ENCODE results near the gene EEF1AKMT3. TPM values are rescaled to one million over a fixed set of nuclear protein-coding genes. Genes with fewer than 3 reads are reported as not detected.

EEF1AKMT3 gene
- total RNA-seq, 1 experiment from 2014 or later: 5.0 TPM

- ChIA-PET RAD21 (ENCODE audit: low non-redundant PET in 1 of 2, low total read pairs in 2 of 2, uncharacterized antibody in 2 of 2, unreplicated experiment in 2 of 2) (no interaction called here), CTCF (no interaction called here), POLR2A (no interaction called here)
- DNase-seq (ENCODE audit: low read depth, low spot score) (no peak), ATAC-seq (no peak)
- Histone ChIP-seq H2AFZ (ENCODE audit: low read depth, low read length, poor library complexity, severe bottlenecking) (no peak overlapping the region), H3K9me2 (ENCODE audit: insufficient read depth) (no peaks in the 10 kb centered on the region), H3K27me3 (ENCODE audit: insufficient read depth, low read length) (no peaks in the 10 kb centered on the region), H3K9ac (ENCODE audit: low read length) (no peak overlapping the region), H4K20me1 (ENCODE audit: insufficient read depth) (no peaks in the 10 kb centered on the region), H3K9me3 (ENCODE audit: control insufficient read depth in 1 of 2, insufficient read depth in 1 of 2, low read depth in 1 of 2, low read length in 2 of 2) (no peaks in the 10 kb centered on the region), H3K79me2 (ENCODE audit: insufficient read depth, low read length) (no peaks in the 10 kb centered on the region), H3K4me1 (ENCODE audit: control insufficient read depth in 1 of 2, insufficient read depth in 2 of 2, low read length in 2 of 2) (no peaks in the 10 kb centered on the region), H3K36me3 (ENCODE audit: control insufficient read depth in 1 of 2, insufficient read depth in 2 of 2, low read length in 2 of 2) (peaks cover 0 to 11% of the 10 kb centered on the region in 2 experiments; a peak in 3 of 4 replicates), H3K27ac (ENCODE audit: low read depth, low read length) (no peak overlapping the region), H3K4me3 (replicated peaks in 1 of 2; ENCODE audit: low read depth in 1 of 2, low read length in 2 of 2) (no peak overlapping the region), H3K4me2 (ENCODE audit: low read length) (no peak overlapping the region)
- TF ChIP-seq ZBTB33 (IDR thresholded peaks at IDR 0.05; ENCODE audit: extremely low read depth, insufficient replicate concordance, low read length) (no peak), CEBPB (IDR thresholded peaks at IDR 0.05; ENCODE audit: low read depth) (no peak), ATF3 (IDR thresholded peaks at IDR 0.05) (no peak), RAD21 (IDR thresholded peaks at IDR 0.05; ENCODE audit: low read depth) (no peak), MAX (IDR thresholded peaks at IDR 0.05) (no peak), JUND (IDR thresholded peaks at IDR 0.05) (no peak), TCF7L2 (IDR thresholded peaks at IDR 0.05; ENCODE audit: borderline replicate concordance, extremely low read depth, insufficient read depth, insufficient read length) (no peak), ELF1 (IDR thresholded peaks at IDR 0.05; ENCODE audit: borderline replicate concordance, low read depth) (no peak), EZH2phosphoT487 (IDR thresholded peaks at IDR 0.05; ENCODE audit: borderline replicate concordance) (no peak), SRF (IDR thresholded peaks at IDR 0.05; ENCODE audit: low read depth) (no peak), SP1 (IDR thresholded peaks at IDR 0.05; ENCODE audit: low read depth) (no peak), CBX3 (IDR thresholded peaks at IDR 0.05; ENCODE audit: low read depth) (no peak), ZNF274 (IDR thresholded peaks at IDR 0.05; ENCODE audit: low read depth, low read length) (no peak), SIN3A (IDR thresholded peaks at IDR 0.05; ENCODE audit: low read depth) (no peak), POLR2A (IDR thresholded peaks at IDR 0.05; ENCODE audit: borderline replicate concordance, extremely low read depth, insufficient read depth, insufficient read length) (no peak)
- no TSS peak for BruUV-seq (replicated peaks)
- intact Hi-C loops (cut with micrococcal nuclease): no loop called here
Measured at GRCh38 chr12:57735198-57735855, 37.1 kb upstream of the EEF1AKMT3 start.

All from HCT116 (cell line).